GM12891 (cell line): ENCODE data around the gene NRIP3.
"Not testable (repeated sequence)": the region's sequence is repeated elsewhere in the genome, so short reads cannot be mapped to it uniquely, and the experiment has no call there.

Experiments used
- DNase-seq: peaks from one replicate; pipeline ENCODE4 v3.0.0; 2011; ENCODE audit warnings: low spot score; ENCODE audit not compliant: insufficient read length
- FAIRE-seq: peaks from 2 replicates; lab custom pipeline; 2011; peaks lifted over from hg19 to GRCh38; lab: Jason Lieb, UNC
- PAX5 ChIP-seq: IDR thresholded peaks from 2 replicates; pipeline ENCODE4 v1.6.1; 2011; ENCODE audit warnings: low read length, moderate library complexity, mild to moderate bottlenecking; ENCODE audit not compliant: insufficient read depth, severe bottlenecking
- POLR2A ChIP-seq: IDR thresholded peaks from 2 replicates; pipeline ENCODE4 v1.6.1; 2011; ENCODE audit warnings: low read depth, low read length, control low read depth
- POLR2AphosphoS5 ChIP-seq: IDR thresholded peaks from 2 replicates; pipeline ENCODE4 v1.6.1; 2011; ENCODE audit warnings: low read depth, low read length, control low read depth
- POU2F2 ChIP-seq: IDR thresholded peaks from 2 replicates; pipeline ENCODE4 v1.6.1; 2011; ENCODE audit warnings: low read depth, mild to moderate bottlenecking, control low read depth, low read length, moderate library complexity
- SPI1 ChIP-seq: IDR thresholded peaks from 2 replicates; pipeline ENCODE4 v1.6.1; 2011; ENCODE audit warnings: low read depth, low read length, control low read depth
- TAF1 ChIP-seq: IDR thresholded peaks from 2 replicates; pipeline ENCODE4 v1.6.1; 2011; ENCODE audit warnings: low read depth, low read length, control low read depth

Gene NRIP3

GRCh38 chr11:8956860-8957259 is 46.9 kb downstream of the NRIP3 start:
- DNase-seq (no peak), FAIRE-seq (no peak)
- TF ChIP-seq POU2F2 (no peak), POLR2A (no peak), TAF1 (no peak), SPI1 (no peak), PAX5 (no peak), POLR2AphosphoS5 (no peak)

- TF ChIP-seq POU2F2 (no peak), POLR2AphosphoS5 (no peak), SPI1 (no peak), TAF1 (no peak), PAX5 (no peak), POLR2A (no peak)
- DNase-seq = no peak
- FAIRE-seq = no peak
Measured at GRCh38 chr11:8948886-8949285, 54.9 kb downstream of the NRIP3 start.

GRCh38 chr11:8947230-8947943 is 56.4 kb downstream of the NRIP3 start:
- DNase-seq = no peak
- no peak for FAIRE-seq
- no peak for TF ChIP-seq POLR2AphosphoS5
- no peak for TF ChIP-seq TAF1
- TF ChIP-seq POLR2A = no peak
- TF ChIP-seq POU2F2 = no peak
- TF ChIP-seq PAX5 = no peak
- TF ChIP-seq SPI1 = no peak

- FAIRE-seq (no peak), DNase-seq (no peak)
- TF ChIP-seq TAF1 (no peak), POU2F2 (no peak), PAX5 (no peak), POLR2A (no peak), SPI1 (no peak), POLR2AphosphoS5 (no peak)
Measured at GRCh38 chr11:8942518-8943066, 61.2 kb downstream of the NRIP3 start, which contains the start of gene ASCL3. Gene ASCL3 (minus strand): TSS chr11:8943016. CDS start chr11:8938161, 4,855 bp downstream.

GRCh38 chr11:8941341-8942103 is 62.3 kb downstream of the NRIP3 start:
- TF ChIP-seq TAF1 = no peak
- no peak for TF ChIP-seq POLR2AphosphoS5
- no peak for TF ChIP-seq SPI1
- TF ChIP-seq POLR2A = no peak
- no peak for TF ChIP-seq PAX5
- no peak for TF ChIP-seq POU2F2
- no peak for DNase-seq
- peak; percentile 5 for FAIRE-seq

- DNase-seq (no peak), FAIRE-seq (no peak)
- no peak for TF ChIP-seq POU2F2
Measured at GRCh38 chr11:8937659-8938058, 66.1 kb downstream of the NRIP3 start.

GRCh38 chr11:8937159-8937558 is 66.6 kb downstream of the NRIP3 start:
- TF ChIP-seq POU2F2 (peak; percentile 94), PAX5 (peak; percentile 97), TAF1 (no peak)
- no peak for DNase-seq
- peak; percentile 5 for FAIRE-seq

GRCh38 chr11:8935789-8936188 is 68.0 kb downstream of the NRIP3 start:
- not testable (repeated sequence) for FAIRE-seq, DNase-seq

- FAIRE-seq = no peak
- TF ChIP-seq POU2F2 = no peak
- DNase-seq = no peak
Measured at GRCh38 chr11:8934742-8935488, 68.9 kb downstream of the NRIP3 start.

GRCh38 chr11:8933931-8934330 is 69.9 kb downstream of the NRIP3 start:
- no peak for TF ChIP-seq PAX5
- TF ChIP-seq POLR2A = no peak
- no peak for TF ChIP-seq SPI1
- no peak for TF ChIP-seq POLR2AphosphoS5
- TF ChIP-seq TAF1 = no peak
- no peak for TF ChIP-seq POU2F2
- FAIRE-seq (no peak), DNase-seq (no peak)
